Stimulated activated CD8-positive, alpha-beta memory T cell treated with anti-CD3 and anti-CD28 coated beads, Interleukin-15, amount 100 ng/mL, for 1 hour (primary cell): ENCODE data around the gene TRABD2B.

Experiments used
- DNase-seq: peaks from one replicate; pipeline ENCODE4 v3.0.0-alpha.2; 2020; ENCODE audit warnings: low read depth

Gene TRABD2B

GRCh38 chr1:47725000-47725473 lies 272.1 kb downstream of the TRABD2B start:
- no peak for DNase-seq

GRCh38 chr1:47724432-47724999 lies 272.7 kb downstream of the TRABD2B start:
- DNase-seq: no peak

DNA sequence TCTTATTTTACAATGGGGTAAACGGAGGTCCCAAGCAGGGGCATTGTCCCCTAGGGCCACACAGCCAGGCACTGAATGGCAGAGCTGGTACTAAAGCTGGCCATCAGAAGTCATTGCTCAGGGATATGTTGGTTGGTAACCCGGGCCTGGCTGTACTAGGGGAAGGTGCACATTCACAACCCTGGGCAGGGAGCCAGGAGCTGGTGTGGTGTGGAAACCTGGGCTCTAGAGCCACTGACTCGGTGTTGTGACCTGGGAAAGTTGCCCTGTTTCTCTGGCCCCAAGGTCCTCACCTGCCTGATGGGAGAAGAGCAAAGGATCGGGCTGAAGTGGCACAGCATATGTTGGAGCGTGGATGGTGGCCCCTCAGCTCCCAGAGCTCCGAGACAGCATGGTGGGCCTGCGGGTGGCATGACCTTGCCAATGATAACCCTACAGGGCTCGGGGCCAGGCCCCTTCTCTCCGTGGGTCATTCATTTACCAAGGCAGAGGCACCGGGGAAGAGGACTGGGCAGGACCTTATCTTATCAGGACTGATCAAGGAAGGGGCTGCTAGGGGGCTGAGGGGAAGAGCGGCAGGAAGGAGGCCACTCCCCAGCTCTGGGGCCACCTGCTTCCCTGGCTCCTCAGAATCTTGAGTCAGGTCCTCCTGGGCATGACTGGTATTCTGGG lies 274.1 kb downstream of the TRABD2B start:
- no peak for DNase-seq

- no peak for DNase-seq
Measured at GRCh38 chr1:47722101-47722500, 275.1 kb downstream of the TRABD2B start.

GRCh38 chr1:47720111-47720510 lies 277.1 kb downstream of the TRABD2B start:
- no peak for DNase-seq

DNA sequence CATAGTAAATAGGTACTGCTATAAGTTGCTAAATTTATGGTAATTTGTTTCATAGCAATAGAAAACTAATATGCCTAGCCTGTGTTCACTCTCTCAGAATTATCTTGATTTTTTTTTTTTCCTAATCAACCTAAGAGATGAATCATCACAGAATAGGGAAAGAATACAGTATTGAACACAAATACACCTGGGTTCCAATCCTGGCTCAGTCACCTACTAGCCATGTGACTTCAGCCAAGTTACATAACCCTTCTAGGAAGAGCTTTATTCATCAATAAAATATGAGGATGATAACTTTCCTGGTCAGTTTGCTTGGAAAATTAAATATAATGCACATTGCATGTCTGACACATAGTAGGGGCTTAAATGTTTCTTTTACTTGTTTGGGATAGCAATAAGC lies 279.8 kb downstream of the TRABD2B start:
- DNase-seq: no peak

DNA sequence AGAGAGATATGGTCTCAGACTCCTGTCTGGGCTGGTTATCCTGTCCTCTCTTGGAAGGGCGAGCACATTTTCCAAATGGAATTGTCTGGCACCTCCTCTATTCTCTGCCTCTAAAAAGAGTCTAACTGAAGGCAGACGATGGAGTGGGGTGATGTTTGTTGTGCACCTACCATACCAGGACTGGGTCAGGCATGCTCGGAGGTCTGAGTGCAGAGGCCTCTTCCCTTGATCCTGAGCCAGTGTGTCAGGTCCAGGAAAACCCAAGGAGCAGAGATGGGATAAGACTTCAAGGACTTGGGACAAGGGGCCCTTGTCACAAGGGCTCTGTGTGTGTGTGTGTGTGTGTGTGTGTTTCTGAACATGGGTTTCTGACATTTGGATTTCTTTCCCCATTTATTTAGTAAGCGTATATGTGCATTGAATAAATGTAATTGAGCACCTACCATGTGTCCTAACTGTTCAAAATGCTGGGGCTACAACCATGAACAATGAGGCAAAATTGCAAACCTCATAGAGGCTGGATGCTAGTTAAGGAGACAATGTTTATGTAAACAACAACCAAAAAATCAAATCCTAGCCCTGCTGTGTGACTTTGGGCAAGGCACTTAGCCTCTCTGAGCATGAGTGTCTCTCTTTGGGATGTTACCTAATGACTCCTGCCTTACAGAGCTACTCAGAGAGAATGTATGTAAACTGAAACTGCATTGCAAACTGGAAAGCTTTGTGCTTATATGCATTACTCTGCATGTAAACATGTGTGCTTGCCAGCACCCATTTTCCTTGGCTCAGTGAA lies 283.0 kb downstream of the TRABD2B start:
- DNase-seq: no peak

DNA sequence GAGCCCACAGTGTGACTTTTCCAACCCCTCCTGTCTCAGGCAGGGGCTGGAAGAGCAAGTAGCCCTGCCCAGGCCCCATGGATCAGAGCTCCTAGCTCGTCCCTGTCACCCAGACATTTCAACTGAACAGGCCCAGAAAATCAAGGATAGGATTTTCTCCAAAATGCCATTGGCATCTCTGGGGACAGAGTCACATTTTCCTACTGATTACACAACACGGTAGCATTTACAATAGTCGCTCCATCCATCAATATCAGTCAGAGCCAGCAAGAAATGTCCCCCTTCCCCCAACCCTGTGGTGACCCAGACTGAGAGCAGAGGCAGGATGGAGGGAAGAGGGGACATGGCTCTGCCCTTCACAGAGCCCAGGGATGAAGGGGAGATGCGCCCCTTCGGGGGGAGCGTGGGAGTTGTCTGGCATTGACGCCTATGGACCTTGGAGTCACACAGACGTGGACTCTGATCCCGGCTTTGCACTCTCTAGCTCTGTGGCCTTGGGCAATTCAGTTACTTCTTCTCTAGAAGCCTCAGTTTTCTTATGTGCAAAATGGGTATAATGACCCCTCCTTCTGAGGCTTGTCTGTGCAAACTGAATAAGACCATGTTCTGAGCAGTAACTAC lies 283.7 kb downstream of the TRABD2B start:
- DNase-seq: no peak

DNA sequence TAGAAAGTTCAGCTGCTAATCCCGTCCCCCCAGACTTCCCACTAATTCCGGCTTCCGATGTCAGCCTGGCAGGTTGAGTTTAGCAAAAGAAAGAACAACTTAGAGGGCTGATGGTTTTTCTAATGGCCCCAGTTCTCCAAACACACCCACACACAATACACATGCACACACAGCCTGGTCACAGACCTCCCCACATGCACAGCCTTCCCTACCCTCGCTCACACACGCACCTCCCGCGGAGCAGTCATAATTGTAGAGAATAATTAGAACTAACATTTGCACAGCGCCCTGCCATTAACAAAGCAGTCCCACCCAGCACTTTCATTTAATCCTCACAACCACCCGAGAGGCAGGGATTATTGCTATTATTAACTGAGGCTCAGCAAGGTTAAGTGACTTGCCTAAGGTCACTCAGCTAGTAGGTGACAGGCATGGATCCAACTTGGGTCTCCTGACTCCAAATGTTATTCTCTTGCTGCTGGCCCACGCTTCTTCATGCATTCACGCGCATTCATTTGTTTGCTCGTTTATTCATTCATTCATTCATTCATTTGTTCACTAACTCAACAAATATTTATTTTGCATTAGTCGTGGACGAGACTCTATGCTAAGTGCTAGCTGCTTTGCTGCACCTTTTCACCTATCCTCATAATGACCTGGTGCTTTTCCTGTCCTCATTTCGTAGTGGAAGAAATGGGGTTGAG lies 284.4 kb downstream of the TRABD2B start:
- DNase-seq: no peak

DNA sequence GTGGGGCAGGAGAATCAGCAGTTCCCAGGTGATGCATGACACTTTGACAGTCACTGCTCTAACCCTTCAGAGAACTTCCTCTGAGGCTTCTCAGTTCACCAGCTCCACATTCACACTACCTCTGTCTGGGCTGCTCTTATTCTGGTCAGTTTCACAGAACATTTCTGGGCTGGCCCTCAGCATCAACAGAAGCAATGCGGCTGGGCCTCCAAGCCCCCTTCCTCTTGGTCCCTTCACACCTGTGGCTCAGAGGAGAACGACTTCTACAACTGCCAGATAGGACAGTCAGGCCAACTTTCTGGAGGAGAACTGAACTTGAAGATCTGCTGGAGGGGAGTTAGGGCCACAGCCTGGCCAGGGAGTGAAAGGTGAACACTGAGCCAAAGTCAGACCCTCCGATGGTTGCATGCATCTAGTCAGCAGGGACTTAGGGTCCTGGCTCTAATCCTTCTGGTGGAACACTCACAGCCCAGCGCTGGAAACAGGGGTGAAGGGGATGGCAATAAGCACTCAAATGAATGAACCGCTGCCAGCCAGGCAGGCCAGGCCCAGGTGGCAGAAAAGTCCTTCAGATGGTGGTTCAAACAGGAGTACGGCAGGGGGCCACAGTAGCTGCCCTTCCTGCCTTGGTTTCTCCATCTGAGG lies 285.2 kb downstream of the TRABD2B start:
- no peak for DNase-seq

- no peak for DNase-seq
Measured at GRCh38 chr1:47711184-47711847, 285.9 kb downstream of the TRABD2B start.
